DMS 273 treated with DMSO at 0.1 percent for 48 hours (cell line): ENCODE data around the gene BHMT.
"Not testable (repeated sequence)": the region's sequence is repeated elsewhere in the genome, so short reads cannot be mapped to it uniquely, and the experiment has no call there.

ENCODE experiments used
- DNase-seq: peaks from one replicate; lab custom pipeline; 2025; lab: John Stamatoyannopoulos, UW

The BHMT gene

DNA sequence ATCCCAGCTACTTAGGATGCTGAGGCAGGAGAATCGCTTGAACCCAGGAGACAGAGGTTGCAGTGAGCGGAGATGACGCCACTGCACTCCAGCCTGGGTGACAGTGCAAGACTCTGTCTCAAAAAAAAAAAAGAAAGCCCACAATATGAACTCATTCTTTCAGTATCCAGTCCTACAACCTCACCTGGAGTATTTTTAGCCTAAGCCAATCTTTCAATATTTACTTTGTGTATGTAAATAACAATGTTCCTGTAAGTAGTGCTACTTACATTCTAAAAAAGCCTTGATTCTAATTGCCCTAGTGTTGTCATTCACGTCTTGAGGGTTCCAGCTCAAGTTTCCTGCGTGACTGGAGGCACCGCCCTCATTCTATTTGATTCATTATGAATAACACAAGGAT is 62.0 kb downstream of the BHMT start:
- no peak for DNase-seq

DNA sequence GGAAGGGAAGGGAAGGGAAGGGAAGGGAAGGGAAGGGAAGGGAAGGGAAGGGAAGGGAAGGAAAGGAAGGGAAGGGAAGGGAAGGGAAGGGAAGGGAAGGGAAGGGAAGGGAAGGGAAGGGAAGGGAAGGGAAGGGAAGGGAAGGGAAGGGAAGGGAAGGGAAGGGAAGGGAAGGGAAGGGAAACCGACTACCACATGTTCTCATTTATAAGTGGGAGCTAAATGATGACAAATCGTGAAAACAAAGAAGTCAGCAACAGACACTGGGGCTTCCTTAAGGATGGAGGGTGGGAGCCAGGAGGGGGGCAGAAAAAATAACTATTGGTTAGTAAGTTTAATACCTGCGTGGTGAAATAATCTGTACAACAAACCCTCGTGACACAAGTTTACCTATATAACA is 68.8 kb downstream of the BHMT start:
- not testable (repeated sequence) for DNase-seq

DNA sequence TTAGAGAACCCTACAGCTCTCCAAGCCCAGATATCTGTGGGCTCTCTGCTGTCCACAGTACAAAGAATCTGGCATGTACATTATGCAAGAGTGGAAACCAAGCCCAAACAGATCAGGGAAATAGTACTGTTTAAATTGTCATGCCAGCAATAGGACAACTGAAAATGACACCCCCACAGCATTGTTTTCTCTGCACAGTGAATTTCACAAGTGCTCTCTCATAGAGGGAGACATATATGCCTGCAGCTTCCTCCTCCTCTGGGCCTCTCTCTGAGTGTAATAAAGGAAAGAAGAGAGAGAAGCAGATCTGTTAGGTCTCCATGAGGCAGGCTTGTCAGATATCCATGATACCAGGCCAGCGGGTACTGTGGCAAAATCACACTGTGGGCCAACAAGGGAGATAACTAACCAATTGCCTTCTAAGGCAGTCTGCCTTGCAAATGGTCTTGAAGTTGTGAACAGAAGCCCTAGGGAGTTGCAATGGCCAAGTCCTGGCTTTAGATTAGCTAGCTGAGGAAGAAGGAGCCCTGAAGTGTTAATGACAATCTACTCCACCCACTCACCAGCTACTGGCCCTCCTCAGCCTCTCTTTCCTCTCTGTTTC is 69.9 kb downstream of the BHMT start:
- DNase-seq: no peak
